NB4 (cell line): Measurements from ENCODE around the gene TBXT.

Experiments used
- MYC ChIP-seq: IDR thresholded peaks from 2 replicates; pipeline ENCODE4 v1.6.1; 2011; ENCODE audit warnings: low read depth, low read length
- POLR2A ChIP-seq: IDR thresholded peaks from 2 replicates; pipeline ENCODE4 v1.6.1; 2011; ENCODE audit warnings: mild to moderate bottlenecking; ENCODE audit not compliant: insufficient read length; ENCODE audit errors: extremely low read depth
- TF ChIP-seq, protein P1 (sequence below): IDR thresholded peaks from one replicate; pipeline ENCODE4 v1.5.1; 2012; ENCODE audit warnings: low read depth, low read length

DNA sequence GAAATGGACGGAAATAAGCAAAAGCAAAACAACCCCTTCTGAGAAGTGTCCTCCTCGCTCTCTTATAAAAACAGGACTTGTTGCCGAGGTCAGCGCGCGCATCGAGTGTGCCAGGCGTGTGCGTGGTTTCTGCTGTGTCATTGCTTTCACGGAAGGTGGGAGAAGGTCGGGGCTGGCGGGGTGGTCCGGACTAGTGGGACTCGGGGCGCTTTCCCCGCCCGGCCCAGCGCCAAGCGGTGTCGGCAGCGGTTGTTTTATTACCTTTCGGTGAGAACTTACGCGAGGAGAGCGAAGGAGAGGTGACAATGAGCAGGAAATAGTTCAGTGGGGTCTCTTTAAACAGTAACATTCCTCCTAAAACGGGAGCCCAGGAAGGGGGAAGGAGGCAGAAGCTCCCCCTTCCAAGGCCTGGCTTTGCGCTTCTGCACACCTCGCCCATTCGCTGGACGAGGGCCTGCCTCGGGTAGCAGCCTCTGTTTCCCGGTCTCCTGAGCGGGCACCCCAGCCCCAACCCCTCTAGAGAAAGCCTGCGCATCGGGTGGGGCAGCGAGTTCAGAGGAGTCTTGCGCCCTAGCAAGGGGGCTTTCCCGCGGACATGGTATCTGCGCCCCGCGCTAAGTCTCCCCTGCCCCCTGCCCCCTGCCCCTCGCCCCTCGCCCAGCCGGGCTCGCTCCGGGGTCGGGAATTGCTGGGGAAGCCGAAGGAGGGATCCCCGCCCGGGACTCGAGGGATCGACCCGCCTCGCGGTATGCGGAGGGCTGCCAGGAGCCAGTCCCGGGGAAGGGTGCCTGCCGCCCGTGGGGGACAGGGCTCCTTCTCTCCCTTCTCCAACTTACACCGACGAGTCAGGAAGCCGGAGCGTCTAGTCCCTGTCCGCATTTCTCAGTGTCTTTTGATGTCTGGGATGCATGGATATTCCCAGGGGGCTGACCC lies 1.2 kb upstream of the TBXT start:
- TF ChIP-seq, protein P1, sequence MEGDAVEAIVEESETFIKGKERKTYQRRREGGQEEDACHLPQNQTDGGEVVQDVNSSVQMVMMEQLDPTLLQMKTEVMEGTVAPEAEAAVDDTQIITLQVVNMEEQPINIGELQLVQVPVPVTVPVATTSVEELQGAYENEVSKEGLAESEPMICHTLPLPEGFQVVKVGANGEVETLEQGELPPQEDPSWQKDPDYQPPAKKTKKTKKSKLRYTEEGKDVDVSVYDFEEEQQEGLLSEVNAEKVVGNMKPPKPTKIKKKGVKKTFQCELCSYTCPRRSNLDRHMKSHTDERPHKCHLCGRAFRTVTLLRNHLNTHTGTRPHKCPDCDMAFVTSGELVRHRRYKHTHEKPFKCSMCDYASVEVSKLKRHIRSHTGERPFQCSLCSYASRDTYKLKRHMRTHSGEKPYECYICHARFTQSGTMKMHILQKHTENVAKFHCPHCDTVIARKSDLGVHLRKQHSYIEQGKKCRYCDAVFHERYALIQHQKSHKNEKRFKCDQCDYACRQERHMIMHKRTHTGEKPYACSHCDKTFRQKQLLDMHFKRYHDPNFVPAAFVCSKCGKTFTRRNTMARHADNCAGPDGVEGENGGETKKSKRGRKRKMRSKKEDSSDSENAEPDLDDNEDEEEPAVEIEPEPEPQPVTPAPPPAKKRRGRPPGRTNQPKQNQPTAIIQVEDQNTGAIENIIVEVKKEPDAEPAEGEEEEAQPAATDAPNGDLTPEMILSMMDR, result no peak
- no peak for TF ChIP-seq POLR2A
- no peak for TF ChIP-seq MYC
